K562 (cell line): Measurements from ENCODE around the gene PLAC9. TPM values are rescaled to one million over a fixed set of nuclear protein-coding genes. Genes with fewer than 3 reads are reported as not detected.

Experiments used
- ATAC-seq: fragments of 200-7000 bp; cut with Tn5 transposase; 3 replicates; pipeline ENCODE4 v1.9.1; 2020; ENCODE audit warnings: moderate library complexity
- BruUV-seq: library from RNA; stranded (reverse); fragments of 400-500 nt; replicated peaks from 2 replicates; lab custom pipeline; 2021; lab: Mats Ljungman, UMichigan
- CTCF ChIA-PET: fragments of 300-600 bp; formaldehyde crosslinking; extraction: SDS; loops from one replicate; lab custom pipeline; 2021; ENCODE audit warnings: low intra/inter-chr PET ratio; lab: Yijun Ruan, JAX
- POLR2A ChIA-PET: fragments of 300-600, 350-650 bp; sonication (Branson Sonifier 250); formaldehyde crosslinking; extraction: SDS; loops from one replicate; lab custom pipeline; 2021; ENCODE audit warnings: antibody characterized with exemption, inconsistent platforms; lab: Yijun Ruan, JAX
- DNase-seq, 4 experiments: peaks; one replicate each; pipeline versions ENCODE4 v3.0.0 to v3.0.0-alpha.2; 2011 to 2018; ENCODE audit warnings: low spot score in 3 of 4, mixed read lengths in 3 of 4; ENCODE audit errors: extremely low read depth in 1 of 4
- FAIRE-seq: peaks from 2 replicates; lab custom pipeline; 2011; peaks lifted over from hg19 to GRCh38; lab: Jason Lieb, UNC
- H2AFZ ChIP-seq: 2 replicates; pipeline ENCODE4 v1.6.0; 2011; ENCODE audit warnings: low read depth, low read length, control low read depth, inconsistent platforms
- H3K27ac ChIP-seq: fragments of 200-600 bp; 3 replicates; pipeline ENCODE4 v1.8.0; 2011; ENCODE audit warnings: low read depth, mild to moderate bottlenecking, control low read depth, inconsistent platforms, low read length, moderate library complexity, mixed read lengths; ENCODE audit errors: extremely low read depth
- H3K27me3 ChIP-seq, 2 experiments: fragments of 300-600 bp in 1 of 2; 2 replicates in 1 of 2; 3 replicates in 1 of 2; pipeline versions ENCODE4 v1.6.0 to v1.8.0; 2011; ENCODE audit warnings: inconsistent platforms in 2 of 2, low read length in 2 of 2, mild to moderate bottlenecking in 1 of 2, mixed read lengths in 1 of 2, moderate library complexity in 1 of 2; ENCODE audit not compliant: control insufficient read depth in 2 of 2, insufficient read depth in 2 of 2
- H3K36me3 ChIP-seq: fragments of 300-600 bp; 3 replicates; pipeline ENCODE4 v1.8.0; 2011; ENCODE audit warnings: mild to moderate bottlenecking, low read length, inconsistent platforms; ENCODE audit not compliant: control insufficient read depth, insufficient read depth
- H3K4me1 ChIP-seq, 2 experiments: fragments of 200-600 bp in 1 of 2; replicated peaks in 1 of 2; 2 replicates in 1 of 2; 3 replicates in 1 of 2; pipeline versions ENCODE4 v1.5.1 to v1.8.0; 2011; ENCODE audit warnings: inconsistent platforms in 2 of 2, low read length in 2 of 2, mild to moderate bottlenecking in 1 of 2, mixed read lengths in 1 of 2, moderate library complexity in 1 of 2; ENCODE audit not compliant: control insufficient read depth in 2 of 2, insufficient read depth in 2 of 2
- H3K4me2 ChIP-seq: 2 replicates; pipeline ENCODE4 v1.6.1; 2011; ENCODE audit warnings: low read length, control low read depth, inconsistent platforms, mixed read lengths; ENCODE audit not compliant: insufficient read depth
- H3K4me3 ChIP-seq: fragments of 200-600 bp; sonication (generic), shearing (Covaris generic); 2 replicates; pipeline ENCODE4 v1.5.1; 2016; ENCODE audit warnings: control low read depth, inconsistent platforms
- H3K79me2 ChIP-seq: fragments of 200-600 bp; 3 replicates; pipeline ENCODE4 v1.8.0; 2011; ENCODE audit warnings: low read length, inconsistent platforms; ENCODE audit not compliant: control insufficient read depth, insufficient read depth
- H3K9ac ChIP-seq, 2 experiments: 2 replicates each; pipeline versions ENCODE4 v1.6.0 to v1.6.1; 2011; ENCODE audit warnings: low read depth in 2 of 2, low read length in 2 of 2, control low read depth in 1 of 2, inconsistent platforms in 1 of 2, mild to moderate bottlenecking in 1 of 2, mixed read lengths in 1 of 2; ENCODE audit not compliant: insufficient read depth in 1 of 2
- H3K9me1 ChIP-seq: one replicate; pipeline ENCODE4 v1.6.0; 2011; ENCODE audit warnings: inconsistent platforms, mild to moderate bottlenecking, low read length, moderate library complexity; ENCODE audit not compliant: control insufficient read depth, insufficient read depth
- H3K9me3 ChIP-seq: replicated peaks from 2 replicates; pipeline ENCODE4 v1.5.1; 2011; ENCODE audit warnings: low read depth, low read length, inconsistent platforms; ENCODE audit not compliant: control insufficient read depth, insufficient read depth
- H4K20me1 ChIP-seq: replicated peaks from 2 replicates; pipeline ENCODE4 v1.6.1; 2011; ENCODE audit warnings: low read length, inconsistent platforms, mixed read lengths; ENCODE audit not compliant: control insufficient read depth, insufficient read depth
- CREB1 ChIP-seq, 2 experiments: sonication (generic) in 1 of 2; formaldehyde crosslinking in 1 of 2; IDR thresholded peaks; 2 replicates each; pipeline versions ENCODE4 v1.6.1 to v1.8.0; 2012 to 2022; ENCODE audit warnings: inconsistent platforms in 1 of 2, mild to moderate bottlenecking in 1 of 2, missing genetic modification reagents in 1 of 2, moderate library complexity in 1 of 2
- GTF2E2 ChIP-seq: fragments of 200-800 bp; sonication (Bioruptor generic); IDR thresholded peaks from 2 replicates; pipeline ENCODE4 v1.6.1; 2016; ENCODE audit warnings: missing genetic modification characterization, missing compliant biosample characterization
- HBP1 ChIP-seq: fragments of 450-650 bp; formaldehyde crosslinking; IDR thresholded peaks from 2 replicates; pipeline ENCODE4 v1.4.0; 2022; ENCODE audit warnings: missing genetic modification characterization
- HMGN3 ChIP-seq: IDR thresholded peaks from 2 replicates; pipeline ENCODE4 v1.6.1; 2011; ENCODE audit warnings: borderline replicate concordance, low read depth, mild to moderate bottlenecking, mixed read lengths, low read length; ENCODE audit not compliant: insufficient read length; ENCODE audit errors: extremely low read depth
- NEUROD1 ChIP-seq: fragments of 150-350 bp; IDR thresholded peaks from 2 replicates; pipeline ENCODE4 v1.6.1; 2014; ENCODE audit warnings: borderline replicate concordance, low read length, low read depth; ENCODE audit not compliant: partially characterized antibody
- TCF3 ChIP-seq: sonication (generic); formaldehyde crosslinking; IDR thresholded peaks from 2 replicates; pipeline ENCODE4 v1.4.0; 2020; ENCODE audit warnings: mild to moderate bottlenecking, missing genetic modification reagents
- XRCC5 ChIP-seq: fragments of 200-400 bp; formaldehyde crosslinking; IDR thresholded peaks from 2 replicates; pipeline ENCODE4 v1.6.1; 2017; ENCODE audit warnings: low read depth, mild to moderate bottlenecking, low read length
- ZBTB33 ChIP-seq: sonication (generic); formaldehyde crosslinking; IDR thresholded peaks from 2 replicates; pipeline ENCODE4 v1.8.1; 2023; ENCODE audit warnings: mild to moderate bottlenecking, missing genetic modification reagents
- ZNF224 ChIP-seq: sonication (generic); formaldehyde crosslinking; IDR thresholded peaks from 2 replicates; pipeline ENCODE4 v1.8.0; 2022; ENCODE audit warnings: mild to moderate bottlenecking, missing genetic modification reagents
- ZNF76 ChIP-seq: fragments of 250-450 bp; sonication (Bioruptor Pico); IDR thresholded peaks from 2 replicates; pipeline ENCODE4 v1.4.0; 2020; ENCODE audit warnings: mild to moderate bottlenecking, moderate library complexity, borderline replicate concordance
- ZSCAN29 ChIP-seq: fragments of 450-650 bp; IDR thresholded peaks from 2 replicates; pipeline ENCODE4 v1.6.1; 2017
- WGBS: fragments of 100-300 bp; shearing (Covaris generic); methylation state at CpG from one replicate; pipeline ENCODE4 v1.1.6; 2016; ENCODE audit warnings: low coverage, mixed read lengths; ENCODE audit not compliant: insufficient coverage; ENCODE audit errors: missing lambda C conversion rate; 5-methylcytosine and 5-hydroxymethylcytosine counted together
- in situ Hi-C: fragments of 300-500 bp; cut with MboI; formaldehyde crosslinking; loops from 4 replicates; pipeline ENCODE4 v1.15.0; 2018; ENCODE audit warnings: inconsistent platforms, mixed read lengths
- intact Hi-C: fragments of 100-400 bp; cut with micrococcal nuclease; formaldehyde crosslinking; loops from 2 replicates; pipeline ENCODE4 v1.14.2; 2022
- polyA plus RNA-seq, 8 experiments: library from polyadenylated mRNA; depleted of rRNA in 4 of 8; stranded (reverse) in 5 of 8; unstranded in 3 of 8; fragments of >200 nt; fragmentation: Nextera tagmentation in 2 of 8; fragmentation: Illumina TruSeq in 1 of 8; extraction: Ambion mirVana in 2 of 8; extraction: Trizol in 1 of 8; gene quantifications; 2 replicates each; pipeline versions ENCODE4 v1.2.1 to v1.2.3, GENCODE V29; 2011 to 2014; ENCODE audit warnings: inconsistent platforms in 1 of 8, missing spikeins in 1 of 8
- total RNA-seq, 7 experiments: library from RNA; depleted of rRNA in 6 of 7; stranded (reverse); fragments of >200 nt in 6 of 7; fragmentation: Illumina TruSeq in 2 of 7; extraction: Trizol in 2 of 7; gene quantifications; 2 replicates each; pipeline versions ENCODE4 v1.2.1 to v1.2.3, GENCODE V29; 2011 to 2021; ENCODE audit warnings: low replicate concordance in 1 of 7

PLAC9 gene
- total and polyA plus RNA-seq, 9 of the 15 experiments (the other 6 are each of a cell fraction or from before 2014, with no cell fraction given) = not detected

GRCh38 chr10:80176526-80176925 is 44.0 kb downstream of the PLAC9 start:
- POLR2A ChIA-PET = interaction anchor here (0.7 to 4.5 kb wide), 4 partner anchors 9 to 32 kb away, joined by 3 to 26 read pairs (median 4); no protein-coding TSS in a partner anchor
- H4K20me1 ChIP-seq = peaks cover 21% of the 10 kb centered on the region; the same call in 1 of the 2 replicates

DNA sequence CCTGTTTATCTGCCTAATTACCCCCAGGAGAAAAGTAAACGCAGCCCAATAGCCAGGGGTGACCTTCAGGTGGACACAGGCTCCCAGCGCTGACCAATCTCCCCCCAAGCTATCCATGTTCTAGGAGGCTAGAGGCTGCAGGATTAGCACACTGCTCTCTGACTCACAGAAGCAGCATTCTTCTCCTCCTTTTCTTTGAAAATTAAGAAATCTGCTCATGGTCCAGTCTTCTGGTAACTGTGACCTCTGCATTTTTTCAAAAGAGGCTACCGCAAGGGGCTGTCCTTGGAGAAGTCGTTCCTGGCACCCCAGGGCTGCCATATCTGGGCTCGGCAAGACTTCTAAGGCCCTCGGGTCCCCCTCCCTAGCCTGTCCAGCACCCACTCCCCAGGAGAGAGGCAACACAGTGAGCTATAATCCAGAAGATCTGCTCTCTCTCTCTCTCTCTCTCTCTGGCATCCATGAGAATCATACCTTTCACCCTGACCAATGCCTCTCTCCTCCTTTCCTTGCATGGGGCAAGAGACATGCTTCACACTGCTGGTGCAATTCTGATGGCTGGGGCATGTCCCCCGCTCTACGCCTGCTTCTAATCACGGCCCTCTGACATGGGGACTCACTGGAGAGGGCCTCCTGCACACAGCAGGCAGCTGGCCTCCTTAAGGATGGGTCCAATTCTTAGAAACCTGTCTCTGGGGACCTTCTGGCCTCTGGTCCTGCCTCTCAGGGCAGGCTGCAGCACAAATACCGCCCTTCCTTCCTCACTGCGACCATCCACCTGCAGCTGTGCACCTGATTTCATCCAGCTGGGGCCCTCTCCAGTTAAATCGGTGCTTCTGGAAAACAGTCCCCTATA is 45.5 kb downstream of the PLAC9 start:
- POLR2A ChIA-PET = interaction anchor here (0.6 to 4.5 kb wide), 5 partner anchors 10 to 331 kb away, joined by 3 to 26 read pairs (median 4); no protein-coding TSS in a partner anchor
- Histone ChIP-seq H4K20me1 (peaks cover 24% of the 10 kb centered on the region; the same call in 1 of the 2 replicates), H3K4me1 (no peaks in the 10 kb centered on the region), H3K4me2 (no peak overlapping the region), H3K27me3 (no peaks in the 10 kb centered on the region), H3K36me3 (peaks cover 43% of the 10 kb centered on the region), H3K4me3 (no peak overlapping the region), H3K9me3 (no peaks in the 10 kb centered on the region), H3K27ac (no peak overlapping the region), H3K9me1 (peaks cover 3% of the 10 kb centered on the region), H2AFZ (no peak overlapping the region), H3K79me2 (peaks cover 59% of the 10 kb centered on the region), H3K9ac (0 out of 4 replicates have a peak overlapping the region, but pooled peaks of 1 of the 2 experiments have one; percentile 18)
- in situ Hi-C loops (no loop called here), intact Hi-C loops (no loop called here)
- FAIRE-seq = no peak
- CTCF ChIA-PET = no interaction called here
- no TSS peak for BruUV-seq
- WGBS = 71% methylated on average over 12 of the region's 12 CpGs
- ATAC-seq = no peak
- no peak for DNase-seq
- TF ChIP-seq XRCC5 (no peak), HBP1 (CRISPR knock-in tag) (no peak), NEUROD1 (no peak), ZSCAN29 (no peak), TCF3 (CRISPR knock-in tag) (no peak), CREB1 (IDR thresholded peaks at IDR 0.05) (no peak), CREB1 (CRISPR knock-in tag; IDR thresholded peaks at IDR 0.05) (no peak), ZBTB33 (CRISPR knock-in tag) (no peak), HMGN3 (no peak)

More at GRCh38 chr10:80176526-80176925, 44.0 kb downstream of the PLAC9 start:
- Histone ChIP-seq H3K79me2 (peaks cover 48% of the 10 kb centered on the region), H3K4me2 (no peak overlapping the region), H3K4me3 (no peak overlapping the region), H3K27ac (no peak overlapping the region), H3K27me3 (no peaks in the 10 kb centered on the region), H3K9me3 (no peaks in the 10 kb centered on the region), H2AFZ (no peak overlapping the region), H3K9me1 (peaks cover 3% of the 10 kb centered on the region), H3K4me1 (no peaks in the 10 kb centered on the region), H3K36me3 (peaks cover 58% of the 10 kb centered on the region), H3K9ac (no peak overlapping the region)
- 84% methylated on average over 6 of the region's 6 CpGs for WGBS
- in situ Hi-C loops = no loop called here
- no TSS peak for BruUV-seq
- ATAC-seq (no peak), DNase-seq (no peak), FAIRE-seq (no peak)
- CTCF ChIA-PET = no interaction called here
- intact Hi-C loops = no loop called here
- TF ChIP-seq GTF2E2 (tag) (no peak), ZNF224 (CRISPR knock-in tag) (no peak), ZNF76 (CRISPR knock-in tag) (no peak)
